Measurements from ENCODE around the gene CNTN2. TPM values are rescaled to one million over a fixed set of nuclear protein-coding genes. Genes with fewer than 3 reads are reported as not detected.

Gene CNTN2
- total RNA-seq, 1 experiment from 2014 or later = 1.2 TPM

GRCh38 chr1:205062895-205063294 is 19.9 kb downstream of the CNTN2 start (continued):
- TF ChIP-seq ZNF281 (CRISPR knock-in tag; IDR thresholded peaks at IDR 0.05) (no peak), ETV6 (CRISPR knock-in tag; IDR thresholded peaks at IDR 0.05) (no peak), ZNF532 (CRISPR knock-in tag; IDR thresholded peaks at IDR 0.05; ENCODE audit: borderline replicate concordance) (no peak), FOXK1 (CRISPR knock-in tag; IDR thresholded peaks at IDR 0.05) (no peak), ZNF121 (CRISPR knock-in tag; IDR thresholded peaks at IDR 0.05) (no peak), SMAD3 (CRISPR knock-in tag; IDR thresholded peaks at IDR 0.05; ENCODE audit: borderline replicate concordance) (no peak)

- CTCF ChIA-PET = interaction anchor here (0.9 to 4.7 kb wide), 4 partner anchors 10 to 192 kb away, joined by 3 to 648 read pairs (median 56); no protein-coding TSS in a partner anchor
- Mint-ChIP-seq H3K4me1 (peaks cover 9% of the 10 kb centered on the region; the same call in 1 of the 2 replicates), H3K27me3 (ENCODE audit: low read depth) (no peaks in the 10 kb centered on the region), H3K9me3 (no peaks in the 10 kb centered on the region), H3K36me3 (no peaks in the 10 kb centered on the region), H3K27ac (no peak overlapping the region), H3K4me3 (no peak overlapping the region)
- no peak for ATAC-seq
- TF ChIP-seq ATF1 (CRISPR knock-in tag; IDR thresholded peaks at IDR 0.05) (no peak), SP1 (CRISPR knock-in tag; conservative IDR thresholded peaks at IDR 0.05) (no peak), TCF7 (CRISPR knock-in tag; IDR thresholded peaks at IDR 0.05; ENCODE audit: low read depth) (no peak), ZNF425 (CRISPR knock-in tag; conservative IDR thresholded peaks at IDR 0.05) (no peak), NR1H2 (CRISPR knock-in tag; IDR thresholded peaks at IDR 0.05) (no peak), GTF2I (CRISPR knock-in tag; conservative IDR thresholded peaks at IDR 0.05) (no peak), USF1 (CRISPR knock-in tag; IDR thresholded peaks at IDR 0.05) (no peak), TP53 (CRISPR knock-in tag; IDR thresholded peaks at IDR 0.05) (no peak), ZBTB21 (CRISPR knock-in tag; IDR thresholded peaks at IDR 0.05; ENCODE audit: borderline replicate concordance) (no peak), ATF3 (CRISPR knock-in tag; conservative IDR thresholded peaks at IDR 0.05) (no peak), ZNF317 (CRISPR knock-in tag; IDR thresholded peaks at IDR 0.05; ENCODE audit: borderline replicate concordance, low read depth) (no peak), PREB (CRISPR knock-in tag; IDR thresholded peaks at IDR 0.05; ENCODE audit: borderline replicate concordance) (no peak), USF2 (CRISPR knock-in tag; IDR thresholded peaks at IDR 0.05) (no peak), CDX4 (CRISPR knock-in tag; IDR thresholded peaks at IDR 0.05; ENCODE audit: borderline replicate concordance) (no peak), GRHL2 (CRISPR knock-in tag; IDR thresholded peaks at IDR 0.05; ENCODE audit: insufficient replicate concordance, severe bottlenecking) (no peak), NFATC4 (CRISPR knock-in tag; IDR thresholded peaks at IDR 0.05) (no peak), ZNF138 (CRISPR knock-in tag; conservative IDR thresholded peaks at IDR 0.05) (no peak), TEAD4 (CRISPR knock-in tag; IDR thresholded peaks at IDR 0.05) (no peak)
- POLR2A ChIA-PET = no interaction called here
- DNase-seq (ENCODE audit: low spot score) = no peak
These were observed 21.3 kb downstream of the CNTN2 start for GRCh38 chr1:205064301-205064700.
